LNCAP (cell line): ENCODE results near the gene TMEM178B.

Experiments used
- CTCF ChIP-seq: fragments of 450-650 bp; IDR thresholded peaks from 2 replicates; pipeline ENCODE4 v1.5.1; 2017; ENCODE audit warnings: mild to moderate bottlenecking

The TMEM178B gene

DNA sequence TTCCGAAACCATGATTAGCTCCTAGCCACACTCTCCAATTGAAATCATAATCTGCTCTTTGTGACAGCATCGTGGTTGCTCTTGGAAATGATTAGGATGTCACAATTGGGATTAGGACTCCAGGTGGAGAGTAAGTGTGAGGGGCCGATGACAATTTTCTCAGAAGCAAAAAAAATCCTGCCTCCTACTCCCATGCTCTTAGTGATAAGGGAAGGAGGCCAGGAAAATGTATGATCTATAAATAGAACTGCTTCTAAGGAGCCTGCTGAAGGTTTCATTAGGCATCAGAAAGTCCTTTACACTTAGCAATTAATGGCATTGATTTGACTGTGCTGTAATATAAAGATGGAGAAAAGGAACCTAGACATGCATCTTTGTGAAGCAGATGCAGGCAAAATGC, 251.0 kb downstream of the TMEM178B start:
- no peak for TF ChIP-seq CTCF

DNA sequence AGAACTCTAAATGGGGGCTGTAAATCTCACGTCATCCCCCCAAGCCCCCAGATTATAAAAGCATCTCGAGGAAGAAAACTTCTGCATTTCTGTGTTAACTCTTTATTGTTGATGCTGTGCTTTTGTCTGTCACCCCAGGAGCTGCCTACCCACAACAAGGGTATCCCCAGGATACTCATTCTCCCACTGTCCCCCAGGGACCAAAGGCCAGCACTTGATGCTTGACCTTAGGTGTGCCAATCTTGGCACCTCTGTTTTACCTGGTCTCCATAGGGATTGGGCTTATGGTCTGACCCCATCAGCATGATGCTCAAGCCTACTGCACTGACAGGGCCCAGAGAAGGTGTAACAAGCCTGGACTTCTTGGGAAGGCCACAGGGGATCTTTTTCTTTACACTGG, 251.4 kb downstream of the TMEM178B start:
- TF ChIP-seq CTCF = no peak

GRCh38 chr7:141328290-141328689, 254.4 kb downstream of the TMEM178B start:
- TF ChIP-seq CTCF = no peak

- no peak for TF ChIP-seq CTCF
Measured at GRCh38 chr7:141333459-141333858, 259.6 kb downstream of the TMEM178B start.

DNA sequence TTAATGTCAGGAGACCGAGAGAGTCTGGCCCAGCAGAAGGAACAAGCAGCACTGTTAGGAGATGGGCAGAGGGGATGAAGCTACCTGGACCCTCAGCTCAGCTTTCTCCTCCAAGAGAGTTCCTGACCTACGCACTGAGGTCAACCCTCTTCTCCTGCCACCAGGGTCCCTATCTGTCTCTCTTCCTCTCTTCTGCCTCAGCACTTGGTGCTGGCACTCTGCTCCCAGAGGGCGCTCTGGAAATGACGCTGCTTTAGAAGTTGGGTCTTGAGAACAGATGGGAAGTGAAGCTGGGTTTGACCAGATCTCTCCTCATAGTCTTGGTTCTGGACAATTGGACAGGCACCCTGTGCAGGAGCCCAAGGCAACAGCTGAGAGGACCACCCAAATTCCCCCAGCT, 261.3 kb downstream of the TMEM178B start:
- no peak for TF ChIP-seq CTCF

- TF ChIP-seq CTCF = no peak
Measured at GRCh38 chr7:141339603-141340002, 265.7 kb downstream of the TMEM178B start.

- TF ChIP-seq CTCF = no peak
Measured at GRCh38 chr7:141340991-141341390, 267.1 kb downstream of the TMEM178B start.

DNA sequence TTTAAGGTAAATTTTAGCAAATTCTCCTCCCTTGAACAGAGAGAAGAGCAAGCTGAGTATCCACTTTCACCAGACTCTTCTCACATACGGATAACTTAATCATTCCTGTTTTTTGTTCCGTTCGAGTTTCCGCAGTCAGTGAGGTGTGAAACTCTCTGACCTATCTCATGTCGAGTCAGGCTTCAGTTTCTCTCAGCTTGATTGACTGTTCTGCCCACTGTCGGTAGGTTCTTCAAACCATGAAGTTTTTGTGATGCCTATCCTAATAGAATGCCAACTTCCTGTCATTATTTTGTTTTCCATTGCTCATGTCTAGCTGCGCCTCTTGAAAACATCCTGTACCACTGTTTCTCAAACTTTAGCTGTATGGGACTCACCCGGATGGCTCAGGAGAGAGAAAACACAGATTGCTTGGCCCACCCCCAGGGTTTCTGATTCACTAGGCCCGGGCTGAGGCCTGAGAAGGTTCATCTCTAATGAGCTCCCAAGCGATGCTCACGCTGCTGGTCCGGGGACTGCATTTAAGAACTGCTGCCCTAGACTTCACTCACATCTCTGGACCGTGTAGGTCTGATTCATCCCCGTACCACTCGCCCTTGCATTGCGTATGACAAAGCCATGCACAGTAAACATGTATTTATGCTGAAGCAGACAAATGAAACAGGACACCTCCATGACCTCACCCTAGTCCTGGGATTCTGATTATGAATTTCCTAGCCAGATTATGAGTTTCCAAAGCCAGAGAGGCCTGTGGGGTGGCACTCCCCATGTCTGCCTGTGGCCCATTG, 269.0 kb downstream of the TMEM178B start:
- TF ChIP-seq CTCF = no peak
